WTC11 (cell line): ENCODE data around the gene UBE2H. TPM values are rescaled to one million over a fixed set of nuclear protein-coding genes. Genes with fewer than 3 reads are reported as not detected.
"Not testable (repeated sequence)": the region's sequence is repeated elsewhere in the genome, so short reads cannot be mapped to it uniquely, and the experiment has no call there.

ENCODE experiments used
- ATAC-seq: fragments of 200-7000 bp; cut with Tn5 transposase; 2 replicates; pipeline ENCODE4 v1.10.0; 2021; ENCODE audit warnings: mild to moderate bottlenecking, moderate library complexity
- CTCF ChIA-PET: fragments of 300-600 bp; sonication (Branson Sonifier 250); formaldehyde crosslinking; loops from one replicate; lab custom pipeline; 2021; ENCODE audit warnings: antibody characterized with exemption; lab: Charles Lee
- POLR2A ChIA-PET: fragments of 350-600 bp; sonication (Branson Sonifier 250); formaldehyde crosslinking; loops from one replicate; lab custom pipeline; 2021; ENCODE audit warnings: antibody characterized with exemption; lab: Charles Lee
- DNase-seq: peaks from one replicate; pipeline ENCODE4 v3.0.0; 2021; ENCODE audit warnings: low spot score
- H3K27ac Mint-ChIP-seq: 2 replicates; pipeline ENCODE4 v1.8.0; 2021; ENCODE audit warnings: mixed read lengths
- H3K27me3 Mint-ChIP-seq: 2 replicates; pipeline ENCODE4 v1.8.0; 2021; ENCODE audit warnings: low read depth, mild to moderate bottlenecking, moderate library complexity, mixed read lengths
- H3K36me3 Mint-ChIP-seq: 2 replicates; pipeline ENCODE4 v1.8.0; 2021; ENCODE audit warnings: mixed read lengths
- H3K4me1 Mint-ChIP-seq: 2 replicates; pipeline ENCODE4 v1.8.0; 2022; ENCODE audit warnings: mixed read lengths
- H3K4me3 Mint-ChIP-seq: 2 replicates; pipeline ENCODE4 v1.8.0; 2021; ENCODE audit warnings: mild to moderate bottlenecking, moderate library complexity, mixed read lengths
- H3K9me3 Mint-ChIP-seq: 2 replicates; pipeline ENCODE4 v1.8.0; 2021; ENCODE audit warnings: mixed read lengths
- CBFB ChIP-seq: sonication (generic); formaldehyde crosslinking; IDR thresholded peaks from 2 replicates; pipeline ENCODE4 v1.8.1; 2022; ENCODE audit warnings: mild to moderate bottlenecking, low read depth, missing genetic modification reagents
- GTF2I ChIP-seq: fragments of 250-450 bp; sonication (Bioruptor Pico); conservative IDR thresholded peaks from 2 replicates; pipeline ENCODE4 v1.4.0; 2021; ENCODE audit warnings: mild to moderate bottlenecking
- NFATC4 ChIP-seq: fragments of 250-450 bp; sonication (Bioruptor Pico); IDR thresholded peaks from 2 replicates; pipeline ENCODE4 v1.9.0; 2021; ENCODE audit warnings: mild to moderate bottlenecking
- ZNF396 ChIP-seq: fragments of 250-450 bp; sonication (Bioruptor Pico); IDR thresholded peaks from 2 replicates; pipeline ENCODE4 v1.8.0; 2021; ENCODE audit warnings: mild to moderate bottlenecking, moderate library complexity, borderline replicate concordance
- ZNF423 ChIP-seq: fragments of 250-450 bp; sonication (Bioruptor Pico); IDR thresholded peaks from 2 replicates; pipeline ENCODE4 v2.1.2; 2022; ENCODE audit warnings: mild to moderate bottlenecking, moderate library complexity
- total RNA-seq: library from RNA; stranded (reverse); gene quantifications from 3 replicates; pipeline ENCODE4 v1.2.3, GENCODE V29; 2021
- TF ChIP-seq, protein P1 (sequence below): fragments of 250-450 bp; sonication (Bioruptor Pico); IDR thresholded peaks from 2 replicates; pipeline ENCODE4 v1.9.0; 2021; ENCODE audit warnings: moderate library complexity, mild to moderate bottlenecking, inconsistent platforms, borderline replicate concordance
- TF ChIP-seq, protein P2 (sequence below): fragments of 250-450 bp; sonication (Bioruptor Pico); IDR thresholded peaks from 2 replicates; pipeline ENCODE4 v1.9.0; 2021; ENCODE audit warnings: mild to moderate bottlenecking
- TF ChIP-seq, protein P3 (sequence below): fragments of 200-600 bp; IDR thresholded peaks from 2 replicates; pipeline ENCODE4 v1.8.0; 2022; ENCODE audit warnings: antibody characterized with exemption
- TF ChIP-seq, protein P4 (sequence below): sonication (generic); formaldehyde crosslinking; IDR thresholded peaks from 2 replicates; pipeline ENCODE4 v1.8.1; 2023; ENCODE audit warnings: mild to moderate bottlenecking, missing genetic modification reagents, moderate library complexity
- TF ChIP-seq, protein P5 (sequence below): sonication (generic); formaldehyde crosslinking; IDR thresholded peaks from 2 replicates; pipeline ENCODE4 v1.8.1; 2022; ENCODE audit warnings: mild to moderate bottlenecking, moderate library complexity, missing genetic modification reagents
- TF ChIP-seq, protein P6 (sequence below): sonication (generic); formaldehyde crosslinking; IDR thresholded peaks from 2 replicates; pipeline ENCODE4 v1.8.0; 2023; ENCODE audit warnings: missing genetic modification reagents, mild to moderate bottlenecking, borderline replicate concordance
- TF ChIP-seq, protein P7 (sequence below): sonication (generic); formaldehyde crosslinking; IDR thresholded peaks from 2 replicates; pipeline ENCODE4 v1.8.1; 2023; ENCODE audit warnings: mild to moderate bottlenecking, missing genetic modification reagents

Gene UBE2H
- total RNA-seq, 1 experiment from 2014 or later: 55.0 TPM

DNA sequence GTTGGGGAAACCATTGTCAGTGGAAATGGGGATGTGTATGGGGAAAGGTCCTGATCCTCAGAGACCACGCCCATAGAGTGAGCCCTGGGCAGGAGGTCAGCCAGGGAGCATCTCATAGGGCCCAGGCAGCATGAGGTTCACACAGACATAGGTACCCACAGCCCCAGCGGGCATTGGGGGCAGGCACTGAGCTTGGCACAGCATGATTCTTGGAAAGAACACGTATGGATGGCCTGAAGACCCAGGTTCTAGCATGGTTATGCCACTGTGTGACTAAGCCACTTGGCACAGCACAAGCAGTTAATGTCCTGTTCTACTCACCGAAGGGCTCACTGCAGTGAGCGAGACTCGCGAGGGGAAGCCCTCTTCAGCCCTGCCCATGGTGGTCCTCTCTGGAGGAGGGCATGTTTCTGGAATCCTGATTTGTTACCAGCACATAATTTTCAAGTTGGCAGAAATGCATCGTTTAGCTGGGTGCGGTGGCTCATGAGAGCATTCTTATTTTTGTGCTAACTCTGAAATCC is 125.2 kb downstream of the UBE2H start:
- ATAC-seq (no peak), DNase-seq (no peak)
- CTCF ChIA-PET: interaction anchor here (1.8 to 4.3 kb wide), 2 partner anchors 183 to 220 kb away, joined by 5 to 54 read pairs; no protein-coding TSS in a partner anchor
- H3K4me1 Mint-ChIP-seq: peaks cover 49% of the 10 kb centered on the region
- no peaks in the 10 kb centered on the region; the same call in 1 of the 2 replicates for H3K27me3 Mint-ChIP-seq
- no peaks in the 10 kb centered on the region for H3K36me3 Mint-ChIP-seq
- H3K9me3 Mint-ChIP-seq: no peaks in the 10 kb centered on the region
- POLR2A ChIA-PET: no interaction called here
- H3K27ac Mint-ChIP-seq: 0 out of 2 replicates have a peak overlapping the region, but pooled peaks have one; percentile 45
- no peak overlapping the region for H3K4me3 Mint-ChIP-seq
- no peak for TF ChIP-seq ZNF423
- TF ChIP-seq, protein P1, sequence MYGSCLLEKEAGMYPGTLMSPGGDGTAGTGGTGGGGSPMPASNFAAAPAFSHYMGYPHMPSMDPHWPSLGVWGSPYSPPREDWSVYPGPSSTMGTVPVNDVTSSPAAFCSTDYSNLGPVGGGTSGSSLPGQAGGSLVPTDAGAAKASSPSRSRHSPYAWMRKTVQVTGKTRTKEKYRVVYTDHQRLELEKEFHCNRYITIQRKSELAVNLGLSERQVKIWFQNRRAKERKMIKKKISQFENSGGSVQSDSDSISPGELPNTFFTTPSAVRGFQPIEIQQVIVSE (CRISPR knock-in tag): no peak
- TF ChIP-seq, protein P2, sequence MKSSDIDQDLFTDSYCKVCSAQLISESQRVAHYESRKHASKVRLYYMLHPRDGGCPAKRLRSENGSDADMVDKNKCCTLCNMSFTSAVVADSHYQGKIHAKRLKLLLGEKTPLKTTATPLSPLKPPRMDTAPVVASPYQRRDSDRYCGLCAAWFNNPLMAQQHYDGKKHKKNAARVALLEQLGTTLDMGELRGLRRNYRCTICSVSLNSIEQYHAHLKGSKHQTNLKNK (CRISPR knock-in tag): no peak
- TF ChIP-seq, protein P3, sequence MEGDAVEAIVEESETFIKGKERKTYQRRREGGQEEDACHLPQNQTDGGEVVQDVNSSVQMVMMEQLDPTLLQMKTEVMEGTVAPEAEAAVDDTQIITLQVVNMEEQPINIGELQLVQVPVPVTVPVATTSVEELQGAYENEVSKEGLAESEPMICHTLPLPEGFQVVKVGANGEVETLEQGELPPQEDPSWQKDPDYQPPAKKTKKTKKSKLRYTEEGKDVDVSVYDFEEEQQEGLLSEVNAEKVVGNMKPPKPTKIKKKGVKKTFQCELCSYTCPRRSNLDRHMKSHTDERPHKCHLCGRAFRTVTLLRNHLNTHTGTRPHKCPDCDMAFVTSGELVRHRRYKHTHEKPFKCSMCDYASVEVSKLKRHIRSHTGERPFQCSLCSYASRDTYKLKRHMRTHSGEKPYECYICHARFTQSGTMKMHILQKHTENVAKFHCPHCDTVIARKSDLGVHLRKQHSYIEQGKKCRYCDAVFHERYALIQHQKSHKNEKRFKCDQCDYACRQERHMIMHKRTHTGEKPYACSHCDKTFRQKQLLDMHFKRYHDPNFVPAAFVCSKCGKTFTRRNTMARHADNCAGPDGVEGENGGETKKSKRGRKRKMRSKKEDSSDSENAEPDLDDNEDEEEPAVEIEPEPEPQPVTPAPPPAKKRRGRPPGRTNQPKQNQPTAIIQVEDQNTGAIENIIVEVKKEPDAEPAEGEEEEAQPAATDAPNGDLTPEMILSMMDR: no peak
- TF ChIP-seq, protein P4, sequence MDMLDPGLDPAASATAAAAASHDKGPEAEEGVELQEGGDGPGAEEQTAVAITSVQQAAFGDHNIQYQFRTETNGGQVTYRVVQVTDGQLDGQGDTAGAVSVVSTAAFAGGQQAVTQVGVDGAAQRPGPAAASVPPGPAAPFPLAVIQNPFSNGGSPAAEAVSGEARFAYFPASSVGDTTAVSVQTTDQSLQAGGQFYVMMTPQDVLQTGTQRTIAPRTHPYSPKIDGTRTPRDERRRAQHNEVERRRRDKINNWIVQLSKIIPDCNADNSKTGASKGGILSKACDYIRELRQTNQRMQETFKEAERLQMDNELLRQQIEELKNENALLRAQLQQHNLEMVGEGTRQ: no peak
- TF ChIP-seq GTF2I: no peak
- TF ChIP-seq, protein P5, sequence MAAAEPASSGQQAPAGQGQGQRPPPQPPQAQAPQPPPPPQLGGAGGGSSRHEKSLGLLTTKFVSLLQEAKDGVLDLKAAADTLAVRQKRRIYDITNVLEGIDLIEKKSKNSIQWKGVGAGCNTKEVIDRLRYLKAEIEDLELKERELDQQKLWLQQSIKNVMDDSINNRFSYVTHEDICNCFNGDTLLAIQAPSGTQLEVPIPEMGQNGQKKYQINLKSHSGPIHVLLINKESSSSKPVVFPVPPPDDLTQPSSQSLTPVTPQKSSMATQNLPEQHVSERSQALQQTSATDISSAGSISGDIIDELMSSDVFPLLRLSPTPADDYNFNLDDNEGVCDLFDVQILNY (CRISPR knock-in tag): no peak
- no peak for TF ChIP-seq CBFB (CRISPR knock-in tag)
- TF ChIP-seq, protein P6, sequence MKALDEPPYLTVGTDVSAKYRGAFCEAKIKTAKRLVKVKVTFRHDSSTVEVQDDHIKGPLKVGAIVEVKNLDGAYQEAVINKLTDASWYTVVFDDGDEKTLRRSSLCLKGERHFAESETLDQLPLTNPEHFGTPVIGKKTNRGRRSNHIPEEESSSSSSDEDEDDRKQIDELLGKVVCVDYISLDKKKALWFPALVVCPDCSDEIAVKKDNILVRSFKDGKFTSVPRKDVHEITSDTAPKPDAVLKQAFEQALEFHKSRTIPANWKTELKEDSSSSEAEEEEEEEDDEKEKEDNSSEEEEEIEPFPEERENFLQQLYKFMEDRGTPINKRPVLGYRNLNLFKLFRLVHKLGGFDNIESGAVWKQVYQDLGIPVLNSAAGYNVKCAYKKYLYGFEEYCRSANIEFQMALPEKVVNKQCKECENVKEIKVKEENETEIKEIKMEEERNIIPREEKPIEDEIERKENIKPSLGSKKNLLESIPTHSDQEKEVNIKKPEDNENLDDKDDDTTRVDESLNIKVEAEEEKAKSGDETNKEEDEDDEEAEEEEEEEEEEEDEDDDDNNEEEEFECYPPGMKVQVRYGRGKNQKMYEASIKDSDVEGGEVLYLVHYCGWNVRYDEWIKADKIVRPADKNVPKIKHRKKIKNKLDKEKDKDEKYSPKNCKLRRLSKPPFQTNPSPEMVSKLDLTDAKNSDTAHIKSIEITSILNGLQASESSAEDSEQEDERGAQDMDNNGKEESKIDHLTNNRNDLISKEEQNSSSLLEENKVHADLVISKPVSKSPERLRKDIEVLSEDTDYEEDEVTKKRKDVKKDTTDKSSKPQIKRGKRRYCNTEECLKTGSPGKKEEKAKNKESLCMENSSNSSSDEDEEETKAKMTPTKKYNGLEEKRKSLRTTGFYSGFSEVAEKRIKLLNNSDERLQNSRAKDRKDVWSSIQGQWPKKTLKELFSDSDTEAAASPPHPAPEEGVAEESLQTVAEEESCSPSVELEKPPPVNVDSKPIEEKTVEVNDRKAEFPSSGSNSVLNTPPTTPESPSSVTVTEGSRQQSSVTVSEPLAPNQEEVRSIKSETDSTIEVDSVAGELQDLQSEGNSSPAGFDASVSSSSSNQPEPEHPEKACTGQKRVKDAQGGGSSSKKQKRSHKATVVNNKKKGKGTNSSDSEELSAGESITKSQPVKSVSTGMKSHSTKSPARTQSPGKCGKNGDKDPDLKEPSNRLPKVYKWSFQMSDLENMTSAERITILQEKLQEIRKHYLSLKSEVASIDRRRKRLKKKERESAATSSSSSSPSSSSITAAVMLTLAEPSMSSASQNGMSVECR (CRISPR knock-in tag): no peak
- no peak for TF ChIP-seq NFATC4 (CRISPR knock-in tag)
- TF ChIP-seq, protein P7, sequence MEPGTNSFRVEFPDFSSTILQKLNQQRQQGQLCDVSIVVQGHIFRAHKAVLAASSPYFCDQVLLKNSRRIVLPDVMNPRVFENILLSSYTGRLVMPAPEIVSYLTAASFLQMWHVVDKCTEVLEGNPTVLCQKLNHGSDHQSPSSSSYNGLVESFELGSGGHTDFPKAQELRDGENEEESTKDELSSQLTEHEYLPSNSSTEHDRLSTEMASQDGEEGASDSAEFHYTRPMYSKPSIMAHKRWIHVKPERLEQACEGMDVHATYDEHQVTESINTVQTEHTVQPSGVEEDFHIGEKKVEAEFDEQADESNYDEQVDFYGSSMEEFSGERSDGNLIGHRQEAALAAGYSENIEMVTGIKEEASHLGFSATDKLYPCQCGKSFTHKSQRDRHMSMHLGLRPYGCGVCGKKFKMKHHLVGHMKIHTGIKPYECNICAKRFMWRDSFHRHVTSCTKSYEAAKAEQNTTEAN (CRISPR knock-in tag): no peak
- no peak for TF ChIP-seq ZNF396 (CRISPR knock-in tag)
- TF ChIP-seq, all 79 proteins: peak for 0

DNA sequence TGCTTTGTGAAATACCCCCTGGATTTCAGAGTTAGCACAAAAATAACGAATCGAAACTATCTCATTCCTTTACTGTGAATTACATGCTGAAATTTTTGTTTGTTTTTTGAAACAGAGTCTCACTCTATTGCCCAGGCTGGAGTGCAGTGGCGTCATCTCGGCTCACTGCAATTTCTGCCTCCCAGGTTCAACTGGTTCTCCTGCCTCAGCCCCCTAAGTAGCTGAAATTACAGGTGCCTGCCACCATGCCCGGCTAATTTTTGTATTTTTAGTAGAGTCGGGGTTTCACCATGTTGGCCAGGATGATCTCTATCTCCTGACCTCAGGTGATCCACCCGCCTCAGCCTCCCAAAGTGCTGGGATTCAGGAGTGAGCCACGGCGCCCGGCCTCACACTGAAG is 125.9 kb downstream of the UBE2H start:
- H3K36me3 Mint-ChIP-seq, DNase-seq, H3K27me3 Mint-ChIP-seq, H3K27ac Mint-ChIP-seq, H3K9me3 Mint-ChIP-seq, POLR2A ChIA-PET, ATAC-seq: not testable (repeated sequence)
- CTCF ChIA-PET: interaction anchor here (1.0 to 3.4 kb wide), 4 partner anchors 9 to 219 kb away, joined by 3 to 59 read pairs (median 25); no protein-coding TSS in a partner anchor
- peaks cover 42% of the 10 kb centered on the region for H3K4me1 Mint-ChIP-seq
- peak overlapping the region; percentile 45 for H3K4me3 Mint-ChIP-seq
